ENCODE measurements around the gene FOXK1.

Gene FOXK1

GRCh38 chr7:4707980-4708411 lies 25.9 kb downstream of the FOXK1 start:
- no peak for DNase-seq (ENCODE audit: low read depth)
- no peak overlapping the region for H3K4me3 ChIP-seq (ENCODE audit: low read depth, low read length)
- TF ChIP-seq CTCF (IDR thresholded peaks at IDR 0.05; ENCODE audit: low read depth, low read length, missing control alignments) = no peak

- no peak for TF ChIP-seq CTCF (IDR thresholded peaks at IDR 0.05; ENCODE audit: low read depth, low read length, missing control alignments)
- no peak overlapping the region for H3K4me3 ChIP-seq (ENCODE audit: low read depth, low read length)
- no peak for DNase-seq (ENCODE audit: low read depth)
Measured at GRCh38 chr7:4709187-4709586, 27.1 kb downstream of the FOXK1 start.

GRCh38 chr7:4711093-4711492 lies 29.0 kb downstream of the FOXK1 start:
- no peak overlapping the region for H3K4me3 ChIP-seq (ENCODE audit: low read depth, low read length)
- DNase-seq (ENCODE audit: low read depth) = no peak

GRCh38 chr7:4711634-4712033 lies 29.5 kb downstream of the FOXK1 start:
- H3K4me3 ChIP-seq (ENCODE audit: low read depth, low read length) = no peak overlapping the region
- no peak for DNase-seq (ENCODE audit: low read depth)
- no peak for TF ChIP-seq CTCF (IDR thresholded peaks at IDR 0.05; ENCODE audit: low read depth, low read length, missing control alignments)

More at GRCh38 chr7:4711093-4711492, 29.0 kb downstream of the FOXK1 start:
- no peak for TF ChIP-seq CTCF (IDR thresholded peaks at IDR 0.05; ENCODE audit: low read depth, low read length, missing control alignments)

GRCh38 chr7:4712281-4713182 lies 30.4 kb downstream of the FOXK1 start:
- TF ChIP-seq CTCF (IDR thresholded peaks at IDR 0.05; ENCODE audit: low read depth, low read length, missing control alignments) = no peak
- H3K4me3 ChIP-seq (ENCODE audit: low read depth, low read length) = peak overlapping the region; percentile 42; the same call in 1 of the 2 replicates
- DNase-seq (ENCODE audit: low read depth) = no peak

GRCh38 chr7:4713183-4713784 lies 31.2 kb downstream of the FOXK1 start:
- no peak for DNase-seq (ENCODE audit: low read depth)
- H3K4me3 ChIP-seq (ENCODE audit: low read depth, low read length) = peak overlapping the region; percentile 42; the same call in 1 of the 2 replicates
- no peak for TF ChIP-seq CTCF (IDR thresholded peaks at IDR 0.05; ENCODE audit: low read depth, low read length, missing control alignments)
